NK-92 treated with Interleukin-12 subunit alpha and Interleukin-12 subunit beta, amount 100 ng/mL, for 24 hours (cell line): ENCODE results near the gene ATP6V0C.
A peak's percentile ranks its signal among the peaks of the same experiment; 100 is the strongest.

ENCODE experiments used
- DNase-seq: peaks from one replicate; lab custom pipeline; 2025; lab: John Stamatoyannopoulos, UW

ATP6V0C gene

DNA sequence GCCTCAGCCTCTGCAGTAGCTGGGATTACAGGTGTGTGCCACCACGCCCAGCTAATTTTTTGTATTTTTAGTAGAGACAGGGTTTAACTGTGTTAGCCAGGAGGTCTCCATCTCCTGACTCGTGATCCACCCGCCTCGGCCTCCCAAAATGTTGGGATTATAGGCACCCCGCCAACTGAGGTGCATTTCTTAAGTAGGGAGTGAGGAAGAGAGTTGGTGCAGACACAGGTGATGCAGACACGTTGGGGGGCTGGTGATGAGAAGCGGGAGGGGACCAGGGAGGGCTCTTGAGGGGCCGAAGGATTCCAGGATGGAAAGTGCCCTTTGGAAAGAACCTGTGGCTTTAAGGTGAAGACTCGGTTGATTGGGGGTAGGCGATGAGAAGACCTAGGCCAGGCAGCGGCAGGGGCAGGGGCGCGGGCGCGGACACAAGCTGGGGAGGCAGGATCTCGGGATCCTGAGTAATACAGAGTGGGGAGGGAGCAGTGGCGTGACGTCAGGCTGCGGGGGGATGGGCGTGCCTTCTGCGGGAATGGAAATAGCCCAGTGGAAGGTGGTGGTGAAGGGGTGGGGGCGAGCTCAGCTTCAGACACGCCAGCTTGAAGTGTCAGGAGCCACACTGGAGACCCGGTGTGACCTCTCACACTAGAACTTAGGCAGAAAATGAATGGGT is 2.5 kb upstream of the ATP6V0C start:
- DNase-seq = no peak

DNA sequence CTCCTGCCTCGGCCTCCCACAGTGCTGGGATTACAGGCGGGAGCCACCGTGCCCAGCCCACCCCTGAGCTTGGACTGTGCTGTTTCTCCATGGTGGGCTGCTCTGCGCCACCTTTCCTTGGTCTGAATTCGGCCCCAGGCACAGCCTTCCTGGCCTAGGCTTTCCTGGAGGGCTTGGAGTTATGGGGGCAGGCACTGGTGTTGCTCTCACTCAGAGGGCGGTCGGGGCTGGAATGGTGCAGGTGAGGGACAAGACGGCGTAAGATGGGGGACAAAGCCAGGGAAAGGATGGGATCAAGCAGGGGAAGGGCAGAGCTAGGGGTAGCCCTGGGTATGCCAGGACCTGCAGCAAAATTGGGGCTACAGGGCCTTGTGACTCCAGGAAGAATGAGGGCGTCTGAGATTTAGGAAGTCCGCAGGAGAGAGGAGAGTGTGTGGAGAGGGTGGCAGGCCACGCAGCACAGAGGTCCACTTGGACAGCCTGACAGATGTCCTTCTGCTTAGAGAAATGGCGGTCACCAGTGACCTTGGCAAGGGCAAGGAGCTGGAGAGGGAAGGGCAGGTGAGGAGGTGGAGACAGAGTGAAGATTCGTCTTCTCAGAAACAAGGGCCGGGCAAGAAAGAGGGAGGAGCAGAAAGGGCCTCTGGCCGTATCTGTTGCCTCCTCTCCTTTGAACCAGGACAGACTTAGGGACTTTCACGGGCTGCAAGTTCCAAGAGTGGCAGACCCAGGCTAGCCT is 1.6 kb upstream of the ATP6V0C start:
- DNase-seq = no peak

DNA sequence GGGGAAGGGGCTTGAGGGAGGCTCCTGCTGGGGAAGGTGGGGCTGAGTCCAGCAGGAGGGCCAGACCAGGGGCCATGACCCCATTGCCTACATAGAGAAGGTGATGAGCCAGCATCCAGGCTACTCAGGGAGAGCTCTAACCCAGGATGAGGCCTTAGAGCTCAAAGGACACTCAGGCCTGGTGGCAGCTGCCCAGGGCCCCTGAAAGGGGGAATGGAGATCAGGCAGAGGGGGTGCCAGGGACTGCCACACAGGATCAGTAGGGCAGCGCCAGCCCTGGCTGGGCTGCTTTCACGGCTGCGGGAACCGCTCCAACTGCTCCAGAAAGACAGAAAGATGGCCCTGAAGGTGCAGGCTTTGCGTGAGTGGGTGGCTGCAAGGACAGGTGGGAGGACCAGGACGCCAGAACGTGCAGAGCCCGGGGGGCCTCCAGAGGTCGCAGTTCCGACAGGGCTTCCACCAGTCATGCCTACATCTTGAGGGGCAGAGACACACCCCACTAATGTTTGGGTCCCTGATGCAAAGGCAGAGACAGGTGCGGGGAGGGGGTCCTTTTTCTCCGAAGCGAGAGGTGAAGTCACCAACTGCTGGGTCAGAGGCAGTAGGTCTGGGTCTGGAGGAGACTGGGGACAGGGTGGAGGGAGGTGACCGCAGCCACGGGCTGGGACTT is 882 bp upstream of the ATP6V0C start:
- no peak for DNase-seq

DNA sequence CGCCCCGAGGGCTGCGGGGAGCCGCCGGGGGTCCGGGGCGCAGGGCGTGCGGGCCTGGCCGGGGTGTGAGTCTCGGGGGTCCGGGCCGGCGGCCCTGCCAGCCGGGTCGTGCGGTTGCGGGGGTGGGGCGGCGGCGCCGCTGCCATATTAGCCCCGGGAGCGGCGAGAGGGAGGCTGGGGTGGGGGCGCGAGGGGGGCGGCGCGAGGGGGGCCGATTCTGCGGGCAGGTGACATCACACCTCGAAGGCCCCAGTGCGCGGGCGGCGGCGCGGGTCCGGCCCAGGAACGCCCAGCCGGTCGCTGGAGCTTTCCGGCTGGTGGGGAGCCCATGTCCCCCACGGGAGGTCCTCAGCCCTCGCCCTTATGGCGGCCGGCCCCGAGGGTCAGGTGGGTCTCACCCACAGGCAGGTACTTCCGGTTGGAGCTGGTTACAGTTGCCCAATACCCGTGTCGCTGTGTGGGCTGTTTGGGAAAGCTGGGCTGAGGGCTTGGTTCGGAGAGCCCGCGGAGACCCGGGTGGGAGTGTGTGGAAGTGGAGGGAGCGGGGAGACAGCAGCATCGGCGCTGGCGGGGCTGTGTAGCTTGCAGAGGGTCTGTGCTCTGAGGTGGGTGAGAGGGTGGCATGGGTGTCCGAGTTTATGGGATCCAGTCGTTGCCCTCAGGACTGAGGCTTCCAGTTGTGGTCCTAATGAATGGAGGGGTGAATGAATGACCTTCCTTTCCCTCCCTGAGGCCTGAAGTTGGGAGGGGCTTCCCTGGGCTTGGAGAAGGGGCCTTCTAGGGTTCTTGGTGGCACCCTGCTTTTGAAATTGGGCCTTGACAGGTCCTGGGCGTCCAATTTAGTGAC is 804 bp downstream of the ATP6V0C start:
- DNase-seq = no peak

DNA sequence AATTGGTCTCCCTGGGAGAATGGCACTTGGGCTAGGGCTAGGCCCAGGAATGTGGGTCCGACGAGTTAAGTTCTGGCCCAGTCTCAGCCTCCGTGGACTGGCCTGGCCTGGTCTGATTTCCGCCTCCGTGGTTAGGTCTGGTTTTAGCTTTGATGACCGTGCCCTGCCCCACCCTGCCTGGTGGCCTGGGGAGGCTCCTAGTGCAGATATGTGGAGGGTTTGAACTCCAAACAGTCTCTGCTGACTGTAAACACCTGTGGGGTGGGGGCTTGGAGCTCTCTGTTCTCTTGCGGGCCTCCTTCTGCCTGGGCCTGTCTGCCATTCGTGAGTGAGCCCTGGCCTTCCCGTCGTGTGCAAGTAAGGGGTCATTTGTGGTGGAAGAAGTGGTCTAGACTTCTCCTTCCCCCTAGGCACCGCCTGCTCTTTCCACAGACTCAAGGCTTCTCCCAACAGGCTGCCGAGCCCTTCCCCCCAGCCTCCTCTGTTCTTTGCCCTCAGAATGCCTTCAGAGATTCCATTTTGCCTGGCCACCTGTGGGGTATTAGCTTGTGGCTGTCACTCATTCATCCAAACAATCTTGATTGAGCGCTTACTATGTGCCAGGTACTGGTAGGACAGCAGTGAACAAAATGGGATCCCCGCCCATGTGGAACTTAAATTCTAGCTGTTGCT is 1.6 kb downstream of the ATP6V0C start:
- no peak for DNase-seq

DNA sequence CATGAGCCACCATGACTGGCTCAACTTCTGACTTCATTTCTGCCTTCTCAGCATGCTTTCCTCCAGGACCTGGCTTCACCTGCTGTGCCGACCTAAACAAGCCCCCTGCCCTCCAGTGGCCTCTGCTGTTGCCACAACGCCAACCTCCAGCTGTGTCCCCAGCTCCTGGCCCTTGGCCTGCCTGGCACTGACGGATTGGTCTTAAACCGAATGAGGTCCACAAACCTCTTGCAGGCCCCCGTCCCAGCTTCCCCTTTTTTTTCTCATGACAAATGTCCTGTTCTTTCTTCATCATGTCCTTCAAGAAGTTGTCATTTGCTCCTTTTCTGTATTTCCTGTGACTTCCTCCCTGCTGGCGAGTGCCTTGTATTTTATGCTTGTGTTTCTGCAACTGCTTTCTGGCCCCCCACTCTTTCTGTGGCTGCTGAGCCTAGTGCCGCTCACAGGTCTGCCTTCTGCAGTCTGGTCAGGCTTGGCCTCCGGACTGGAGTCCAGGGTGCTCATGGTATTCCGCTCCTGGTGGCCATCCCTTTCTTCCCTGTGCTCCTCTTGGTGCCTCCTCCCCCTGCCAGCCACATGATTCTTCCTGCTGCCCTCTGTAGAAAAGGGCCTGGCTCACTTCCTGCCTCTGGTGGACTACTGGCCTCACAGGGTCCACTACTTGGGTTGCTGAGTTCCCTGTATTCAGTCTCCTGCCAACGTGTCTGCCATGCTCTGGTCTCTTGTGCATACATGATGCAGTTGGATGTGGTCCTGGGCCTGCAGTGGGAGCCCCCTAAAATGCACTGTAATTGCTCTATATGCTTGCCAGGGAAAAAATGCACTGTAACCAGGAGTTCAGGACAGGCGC is 2.9 kb downstream of the ATP6V0C start:
- no peak for DNase-seq

DNA sequence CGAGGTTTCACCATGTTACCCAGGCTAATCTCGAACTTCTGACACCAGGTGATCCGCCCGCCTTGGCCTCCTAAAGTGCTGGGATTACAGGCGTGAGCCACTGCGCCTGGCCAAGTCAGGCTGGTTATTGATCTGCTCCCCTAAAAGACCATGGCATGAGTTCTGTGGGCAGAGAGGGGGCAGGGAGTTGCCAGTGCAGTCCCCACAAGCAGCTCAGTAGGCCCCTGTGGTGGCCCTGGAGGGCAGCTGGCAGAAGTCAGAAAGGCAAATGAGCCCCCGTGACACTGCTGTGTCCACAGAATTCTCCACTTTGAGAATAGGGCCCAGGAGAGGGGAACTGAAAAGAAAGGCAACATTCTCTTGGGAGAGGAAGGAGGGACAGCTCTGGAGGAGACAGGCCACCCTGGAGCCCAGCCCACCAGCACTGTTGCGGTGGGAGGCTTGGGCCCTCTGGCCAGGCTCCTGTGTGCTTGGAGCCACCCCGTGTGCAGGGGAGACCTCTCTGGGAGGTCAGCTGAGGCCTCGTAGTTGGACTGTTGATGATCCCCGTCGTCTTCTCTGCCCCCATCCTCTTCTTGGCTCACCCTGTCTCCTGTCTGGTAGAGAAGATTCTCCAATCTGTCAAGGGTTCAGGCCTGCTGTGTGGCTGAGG is 4.3 kb downstream of the ATP6V0C start:
- no peak for DNase-seq

DNA sequence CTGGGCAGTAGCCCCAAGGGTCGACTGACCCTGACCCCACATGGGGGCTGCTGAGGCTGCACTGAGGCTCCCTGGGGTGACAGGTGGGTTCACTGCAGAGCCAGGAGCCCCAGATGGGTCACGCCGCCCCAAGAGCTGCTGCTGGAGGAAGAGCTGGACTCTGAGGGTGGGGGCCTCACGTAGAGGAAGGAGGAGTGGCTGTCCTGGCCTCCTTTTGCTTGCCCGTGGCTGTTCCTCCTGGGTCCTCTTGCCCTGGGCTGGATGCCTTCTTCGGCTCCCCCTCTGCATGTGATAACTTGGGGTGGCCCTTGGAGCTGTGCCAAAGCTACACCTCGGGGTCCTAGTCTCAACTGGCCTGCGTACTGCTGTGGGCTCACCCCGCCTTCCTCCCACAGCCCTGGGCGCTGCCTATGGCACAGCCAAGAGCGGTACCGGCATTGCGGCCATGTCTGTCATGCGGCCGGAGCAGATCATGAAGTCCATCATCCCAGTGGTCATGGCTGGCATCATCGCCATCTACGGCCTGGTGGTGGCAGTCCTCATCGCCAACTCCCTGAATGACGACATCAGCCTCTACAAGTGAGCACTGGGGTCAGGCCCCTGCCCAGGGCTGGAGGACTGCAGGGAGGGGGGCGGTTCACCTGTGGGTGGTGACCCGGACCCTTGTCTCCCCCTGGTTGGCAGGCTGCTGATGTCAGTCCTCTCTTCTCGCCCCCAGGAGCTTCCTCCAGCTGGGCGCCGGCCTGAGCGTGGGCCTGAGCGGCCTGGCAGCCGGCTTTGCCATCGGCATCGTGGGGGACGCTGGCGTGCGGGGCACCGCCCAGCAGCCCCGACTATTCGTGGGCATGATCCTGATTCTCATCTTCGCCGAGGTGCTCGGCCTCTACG is 5.3 kb downstream of the ATP6V0C start:
- DNase-seq = no peak

DNA sequence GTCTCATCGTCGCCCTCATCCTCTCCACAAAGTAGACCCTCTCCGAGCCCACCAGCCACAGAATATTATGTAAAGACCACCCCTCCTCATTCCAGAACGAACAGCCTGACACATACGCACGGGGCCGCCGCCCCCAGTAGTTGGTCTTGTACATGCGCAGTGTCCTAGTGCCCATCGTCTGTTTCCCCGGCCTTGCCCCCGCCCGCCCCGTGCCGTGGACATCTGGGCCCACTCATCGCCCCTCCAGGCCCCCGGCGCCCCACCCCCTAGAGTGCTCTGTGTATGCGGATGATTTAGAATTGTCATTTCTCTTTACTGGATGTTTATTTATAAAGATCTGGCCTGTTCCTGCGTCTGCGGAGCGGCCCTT is 5.9 kb downstream of the ATP6V0C start:
- no peak for DNase-seq

DNA sequence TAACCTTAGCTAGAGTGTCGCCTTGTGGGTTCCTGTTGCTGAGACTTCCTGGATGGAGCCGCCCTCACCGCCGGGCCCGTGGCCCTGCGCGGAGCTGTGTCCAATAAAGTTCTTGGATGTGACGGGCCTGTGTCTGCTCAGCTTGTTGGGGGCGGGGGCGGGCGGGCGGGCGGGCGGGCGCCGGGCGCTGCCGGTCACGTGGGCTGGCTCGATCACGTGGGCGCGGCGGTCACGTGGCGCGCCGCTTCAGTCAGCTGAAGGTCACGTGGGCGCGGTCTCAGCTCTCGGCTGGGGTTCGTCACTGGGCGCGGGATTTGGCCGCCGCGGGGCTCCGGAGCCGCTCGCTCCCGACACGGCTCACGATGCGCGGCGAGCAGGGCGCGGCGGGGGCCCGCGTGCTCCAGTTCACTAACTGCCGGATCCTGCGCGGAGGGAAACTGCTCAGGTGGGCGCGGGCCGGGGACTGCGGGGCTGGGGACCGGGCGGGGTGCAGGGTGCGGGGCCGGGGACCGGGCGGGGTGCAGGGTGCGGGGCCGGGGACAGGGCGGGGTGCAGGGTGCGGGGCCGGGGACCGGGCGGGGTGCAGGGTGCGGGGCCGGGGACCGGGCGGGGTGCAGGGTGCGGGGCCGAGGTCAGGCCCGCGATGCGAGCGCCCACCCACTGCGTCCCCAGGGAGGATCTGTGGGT is 6.5 kb downstream of the ATP6V0C start, which contains the start of gene AMDHD2:
TSS of gene AMDHD2 (plus strand) at position 275 of the 687 bp plus-strand sequence. CDS start at position 363, 88 bp downstream.
- DNase-seq = peak; percentile 77

DNA sequence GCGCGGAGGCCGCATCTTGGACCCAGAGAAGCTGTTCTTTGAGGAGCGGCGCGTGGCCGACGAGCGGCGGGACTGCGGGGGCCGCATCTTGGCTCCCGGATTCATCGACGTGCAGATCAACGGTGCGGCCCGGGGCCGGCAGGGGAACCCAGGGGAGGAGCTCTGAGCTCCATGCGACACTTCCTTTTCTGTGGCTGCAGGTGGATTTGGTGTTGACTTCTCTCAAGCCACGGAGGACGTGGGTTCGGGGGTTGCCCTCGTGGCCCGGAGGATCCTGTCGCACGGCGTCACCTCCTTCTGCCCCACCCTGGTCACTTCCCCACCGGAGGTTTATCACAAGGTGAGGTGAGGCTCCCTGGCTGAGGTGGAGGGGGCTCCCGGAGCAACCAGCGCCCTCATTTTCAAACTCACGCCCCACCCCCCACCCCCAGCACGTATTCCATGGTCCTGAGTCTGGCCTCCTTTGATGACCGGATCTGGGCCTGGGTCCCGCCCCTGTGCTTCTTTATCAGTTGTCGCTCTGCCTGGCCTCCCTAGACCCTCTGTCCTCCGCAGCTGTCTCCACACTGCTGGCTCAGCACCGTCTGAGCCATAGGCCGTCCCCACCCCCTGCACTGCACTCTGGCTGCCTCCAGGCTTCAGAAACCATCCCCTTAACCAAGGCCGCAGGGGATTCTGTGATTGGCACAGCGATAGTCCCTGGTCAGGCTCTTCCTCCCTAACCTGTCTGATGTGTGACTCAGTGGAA is 7.2 kb downstream of the ATP6V0C start:
- no peak for DNase-seq

DNA sequence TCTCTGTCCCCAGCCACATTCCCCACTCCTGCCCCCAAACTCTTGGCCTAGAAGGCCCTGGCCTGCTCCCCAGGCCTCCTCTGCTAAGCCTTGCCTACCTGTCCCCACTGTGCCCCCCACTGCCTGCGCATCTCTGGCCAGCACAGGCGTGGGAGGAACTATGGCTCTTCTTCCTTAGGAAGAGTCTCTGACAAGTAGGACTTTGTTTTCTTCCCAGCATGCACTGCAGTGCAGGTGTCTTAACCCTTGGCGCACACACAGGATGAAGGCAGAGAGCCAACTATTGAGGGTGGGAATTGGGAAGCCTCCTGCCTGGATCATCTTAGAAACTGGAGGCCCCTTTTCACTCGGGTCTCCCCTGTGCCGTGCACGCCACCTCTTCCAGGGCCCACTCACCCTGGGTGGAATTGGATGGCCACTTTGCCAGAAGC is 10.1 kb downstream of the ATP6V0C start:
- DNase-seq = no peak

DNA sequence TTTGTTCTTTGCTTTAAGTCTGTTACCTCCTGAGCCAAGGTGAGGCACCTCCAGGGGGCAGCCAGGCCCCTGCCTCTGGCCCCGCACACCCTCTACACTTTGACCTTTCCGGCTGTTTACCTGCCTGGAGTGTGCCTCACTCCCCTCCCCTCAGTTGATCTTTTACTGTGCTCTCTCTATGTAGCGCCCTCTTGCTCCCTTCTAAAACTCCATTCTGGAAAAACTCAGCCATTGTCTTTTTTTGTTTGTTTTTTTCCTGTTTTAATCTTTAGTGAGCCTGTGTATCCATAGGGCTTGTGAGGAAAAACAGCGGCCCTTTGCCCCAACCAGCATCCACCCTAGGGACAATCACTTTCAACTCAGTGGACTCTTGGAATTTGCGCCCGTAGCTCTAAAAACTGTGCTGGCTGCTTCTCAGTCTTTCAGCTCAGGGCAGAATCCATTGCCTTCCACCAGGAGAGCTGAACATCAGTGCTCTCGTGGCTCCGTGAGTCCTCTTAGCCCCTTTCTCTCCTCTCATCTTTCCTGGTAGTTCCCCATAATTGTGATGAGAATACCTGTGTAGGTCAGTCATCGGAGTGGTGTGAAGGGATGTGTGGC is 10.7 kb downstream of the ATP6V0C start:
- no peak for DNase-seq

DNA sequence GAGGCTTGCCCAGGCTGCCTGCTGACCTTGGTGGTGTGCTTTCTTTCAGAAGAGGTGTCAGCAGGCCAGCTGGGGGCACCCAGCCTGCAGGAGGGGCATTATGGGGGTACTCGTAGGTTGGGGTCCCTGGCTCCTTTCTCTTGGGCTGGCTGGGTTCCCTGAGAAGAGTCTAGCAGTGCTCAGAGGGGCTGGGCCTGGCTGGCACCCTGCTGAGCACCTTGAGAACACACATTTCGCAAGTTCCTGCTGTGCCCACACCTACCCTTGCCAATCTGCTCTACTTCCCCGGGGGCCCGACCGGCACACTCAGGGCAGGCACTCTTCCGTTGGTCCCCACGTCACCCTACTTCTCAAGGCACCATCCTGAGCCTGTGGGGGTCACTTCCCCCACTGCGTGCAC is 12.4 kb downstream of the ATP6V0C start:
- no peak for DNase-seq

DNA sequence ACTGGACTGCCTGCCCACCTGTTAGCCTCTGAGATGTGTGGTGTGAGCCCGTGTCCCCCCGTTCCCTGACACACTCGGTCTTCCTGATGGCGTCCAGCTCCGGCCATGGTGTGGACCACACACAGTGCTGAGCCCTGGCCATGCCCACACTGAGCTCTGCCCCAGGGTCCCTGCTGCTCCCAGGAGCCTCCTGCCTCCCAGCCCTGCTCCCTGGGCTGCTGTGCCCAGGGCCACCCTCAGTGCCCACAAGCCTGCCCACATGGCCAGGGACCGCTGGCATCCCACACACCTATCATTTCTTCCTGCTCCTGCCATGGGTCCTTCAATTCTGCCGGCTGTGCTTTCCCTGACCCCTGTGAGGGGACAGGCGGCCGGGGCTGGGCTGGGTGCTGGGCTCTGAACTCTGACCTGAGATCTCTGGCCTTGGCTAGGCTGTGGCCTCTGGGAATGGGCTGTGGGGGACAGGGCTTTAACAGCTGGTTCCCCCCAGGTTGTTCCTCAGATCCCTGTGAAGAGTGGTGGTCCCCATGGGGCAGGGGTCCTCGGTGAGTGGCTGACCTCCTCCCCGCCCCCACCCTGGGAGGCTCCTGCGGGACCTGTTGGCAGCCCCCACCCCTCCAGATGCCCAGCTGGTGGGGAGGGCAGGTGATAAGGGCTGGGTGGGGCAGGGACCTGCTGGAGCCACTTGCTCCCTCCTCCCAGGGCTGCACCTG is 13.5 kb downstream of the ATP6V0C start:
- DNase-seq = no peak

DNA sequence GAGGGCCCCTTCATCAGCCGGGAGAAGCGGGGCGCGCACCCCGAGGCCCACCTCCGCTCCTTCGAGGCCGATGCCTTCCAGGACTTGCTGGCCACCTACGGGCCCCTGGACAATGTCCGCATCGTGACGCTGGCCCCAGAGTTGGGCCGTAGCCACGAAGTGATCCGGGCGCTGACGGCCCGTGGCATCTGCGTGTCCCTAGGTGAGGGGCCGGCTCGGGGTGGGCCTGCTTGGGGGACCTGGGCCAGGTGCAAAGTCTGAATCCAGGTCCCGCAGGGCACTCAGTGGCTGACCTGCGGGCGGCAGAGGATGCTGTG is 14.0 kb downstream of the ATP6V0C start:
- DNase-seq = no peak
